NCI-H2227 (cell line): ENCODE data around the gene LEMD3.
A peak's percentile ranks its signal among the peaks of the same experiment; 100 is the strongest.

Experiments used
- DNase-seq: peaks from one replicate; lab custom pipeline; 2025; ENCODE audit not compliant: unreplicated experiment; lab: John Stamatoyannopoulos, UW

Gene LEMD3

DNA sequence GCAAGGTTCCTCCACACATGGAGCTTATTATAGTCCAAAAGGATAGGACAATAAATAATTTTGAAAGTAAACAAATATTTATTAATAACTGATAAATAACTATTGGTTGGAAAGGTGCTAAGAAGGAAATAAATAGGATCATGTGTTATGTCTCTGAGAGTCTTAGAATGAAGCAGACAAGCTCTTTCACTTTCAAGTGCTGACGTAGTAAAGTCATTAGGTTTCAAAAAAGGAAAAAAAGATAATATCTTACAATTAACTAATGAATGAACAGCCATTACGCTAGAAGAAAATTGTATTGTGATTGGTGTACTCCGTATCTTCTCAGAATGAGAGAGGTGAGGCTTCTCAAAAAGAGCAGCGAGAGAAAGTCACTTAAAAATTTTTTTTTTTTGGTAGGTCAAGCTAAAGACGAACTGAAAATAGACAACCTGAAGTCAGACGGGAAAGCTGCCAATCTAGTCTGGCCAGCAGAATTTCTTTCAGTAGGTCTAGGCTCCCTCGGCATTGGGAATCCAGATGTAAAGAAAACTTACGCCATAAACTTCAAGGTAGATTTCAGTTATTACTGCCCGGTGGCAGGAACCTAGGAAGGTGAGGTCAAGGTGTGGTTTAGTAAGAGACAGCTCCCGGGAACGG lies 583 bp upstream of the LEMD3 start:
- DNase-seq = no peak

DNA sequence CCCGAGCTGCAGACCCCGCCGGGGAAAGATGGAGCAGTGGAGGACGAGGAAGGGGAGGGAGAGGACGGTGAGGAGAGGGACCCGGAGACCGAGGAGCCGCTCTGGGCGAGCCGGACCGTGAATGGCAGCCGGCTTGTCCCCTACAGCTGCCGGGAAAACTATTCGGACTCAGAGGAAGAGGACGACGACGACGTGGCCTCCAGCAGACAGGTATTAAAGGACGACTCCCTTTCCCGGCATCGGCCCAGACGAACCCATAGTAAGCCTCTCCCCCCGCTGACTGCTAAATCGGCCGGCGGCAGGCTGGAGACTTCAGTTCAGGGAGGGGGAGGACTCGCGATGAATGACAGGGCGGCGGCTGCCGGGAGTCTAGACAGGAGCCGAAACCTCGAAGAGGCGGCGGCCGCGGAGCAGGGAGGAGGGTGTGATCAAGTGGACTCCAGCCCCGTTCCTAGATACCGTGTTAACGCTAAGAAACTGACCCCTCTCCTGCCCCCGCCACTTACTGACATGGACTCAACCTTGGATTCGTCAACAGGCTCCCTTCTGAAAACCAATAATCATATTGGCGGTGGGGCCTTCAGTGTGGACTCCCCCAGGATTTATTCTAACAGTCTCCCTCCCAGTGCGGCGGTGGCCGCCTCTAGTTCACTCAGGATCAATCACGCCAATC lies 962 bp downstream of the LEMD3 start:
- peak; percentile 60 for DNase-seq

DNA sequence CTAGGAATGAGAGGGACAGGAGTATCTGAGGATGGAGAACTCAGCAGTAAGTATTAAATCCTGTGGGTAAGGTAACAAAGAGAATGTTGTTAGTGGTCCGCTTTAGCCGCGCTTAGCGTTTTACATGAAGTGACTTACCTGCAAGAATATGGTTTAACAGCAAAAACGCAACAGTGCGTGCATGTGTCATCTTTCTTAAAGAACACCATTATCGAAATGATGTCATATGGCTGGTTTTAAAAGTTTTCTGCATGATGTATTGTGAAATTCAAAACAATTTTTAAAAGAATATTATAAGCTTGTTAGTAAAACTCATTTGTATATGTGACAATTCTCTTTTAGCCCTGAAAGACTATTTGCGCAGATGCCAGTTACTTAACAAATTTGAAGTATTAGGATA lies 1.7 kb downstream of the LEMD3 start:
- no peak for DNase-seq

DNA sequence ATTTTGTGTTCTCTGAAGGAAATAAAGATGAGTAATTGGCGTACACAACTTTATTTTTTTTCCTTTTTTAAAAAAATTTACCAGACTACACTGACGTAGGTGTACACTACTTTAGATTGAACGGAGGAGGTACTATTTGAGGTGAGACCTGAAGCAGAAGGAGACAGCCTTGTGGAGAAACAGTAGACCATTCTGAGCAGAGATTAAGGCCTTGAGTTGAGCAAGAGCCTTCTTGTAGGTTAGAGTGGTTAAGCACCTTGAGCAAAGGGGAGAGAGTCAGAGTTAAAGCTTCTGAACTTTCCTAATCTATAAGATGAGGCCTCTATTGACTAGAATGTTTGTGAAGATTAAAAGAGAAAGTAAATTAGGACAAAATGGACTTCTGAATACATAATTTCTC lies 2.5 kb downstream of the LEMD3 start:
- peak; percentile 9 for DNase-seq

DNA sequence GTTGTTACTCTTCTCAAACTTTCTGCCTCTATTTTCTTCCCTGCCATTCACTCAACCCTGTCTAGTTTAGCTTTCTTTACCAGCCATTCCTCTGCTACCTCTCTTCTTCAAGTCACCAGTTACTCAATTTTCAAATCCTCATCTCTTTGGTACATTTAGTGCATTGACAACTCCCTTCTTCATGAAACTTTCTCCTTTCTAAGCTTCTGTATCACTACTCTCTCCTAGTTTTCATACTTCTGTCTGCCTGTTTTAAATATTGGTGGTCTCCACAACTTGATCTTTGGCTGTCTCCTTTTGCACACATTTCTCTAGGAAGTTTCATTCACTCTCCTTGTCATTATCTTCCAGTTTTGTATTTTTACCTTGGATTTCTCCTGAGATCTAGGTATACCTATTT lies 6.0 kb downstream of the LEMD3 start:
- no peak for DNase-seq

DNA sequence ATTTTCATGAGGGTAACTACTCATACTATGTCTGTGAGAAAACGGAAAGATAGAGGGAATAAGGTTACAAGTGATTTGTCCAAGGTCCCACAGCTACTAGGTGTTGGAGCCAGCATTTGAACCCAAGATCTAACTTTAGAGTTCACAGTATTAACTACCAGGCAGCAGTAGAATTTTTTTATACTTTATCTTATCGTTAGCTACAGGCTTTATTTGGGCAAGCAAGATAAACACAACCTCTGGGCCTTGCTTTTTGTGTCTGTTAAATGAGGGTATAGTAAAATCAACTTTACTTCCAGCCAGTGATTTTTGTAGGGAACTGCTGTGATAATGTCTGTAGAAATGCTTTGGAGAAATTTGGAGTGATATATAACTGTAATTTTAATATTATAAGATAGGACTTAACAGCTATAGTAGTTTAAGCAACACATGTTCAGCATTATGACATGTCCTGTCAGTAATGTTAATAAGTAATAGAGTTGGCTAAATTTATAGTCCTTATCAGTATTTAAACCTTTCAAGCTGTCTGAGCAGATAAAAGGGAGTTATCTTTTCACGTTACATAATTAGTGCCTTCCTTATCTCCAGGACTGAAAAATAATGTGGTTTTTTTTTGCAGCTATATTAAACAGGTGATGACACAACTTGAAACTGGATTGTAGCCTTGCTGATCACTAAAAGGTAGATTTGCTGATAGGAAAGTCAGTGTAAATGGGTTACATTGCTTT lies 12.8 kb downstream of the LEMD3 start:
- no peak for DNase-seq

DNA sequence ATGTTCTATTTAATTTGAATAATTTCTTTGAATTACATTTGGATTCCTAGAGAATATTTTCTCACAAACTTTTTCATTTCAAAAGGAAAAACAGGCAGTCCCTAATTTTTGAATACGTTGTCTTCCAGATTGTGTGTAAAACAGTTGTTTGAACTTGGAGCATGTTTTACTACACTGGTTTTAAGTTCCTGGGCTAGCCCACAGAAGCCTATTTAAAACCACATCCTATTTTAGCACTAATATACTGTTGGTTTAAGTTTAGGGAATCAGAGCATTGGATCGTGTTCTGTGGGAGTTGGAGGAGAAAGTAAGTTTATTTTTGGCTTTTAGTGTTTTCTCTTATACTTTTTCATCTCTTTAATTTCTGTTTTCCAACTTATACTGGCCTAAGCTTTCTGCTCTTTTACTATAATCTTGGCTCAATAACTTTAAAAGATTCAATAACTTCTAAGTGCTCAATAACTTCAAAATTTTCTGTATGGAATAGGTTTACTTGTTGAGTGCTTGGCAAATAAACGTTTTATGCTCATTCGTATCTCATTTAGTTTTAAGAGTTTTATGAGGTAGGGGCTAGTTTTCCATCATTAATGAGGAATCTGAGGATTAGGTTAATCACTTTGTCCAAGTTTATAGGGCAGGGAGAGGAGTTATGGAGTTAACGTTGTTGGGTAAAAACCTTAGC lies 14.9 kb downstream of the LEMD3 start:
- DNase-seq = no peak

DNA sequence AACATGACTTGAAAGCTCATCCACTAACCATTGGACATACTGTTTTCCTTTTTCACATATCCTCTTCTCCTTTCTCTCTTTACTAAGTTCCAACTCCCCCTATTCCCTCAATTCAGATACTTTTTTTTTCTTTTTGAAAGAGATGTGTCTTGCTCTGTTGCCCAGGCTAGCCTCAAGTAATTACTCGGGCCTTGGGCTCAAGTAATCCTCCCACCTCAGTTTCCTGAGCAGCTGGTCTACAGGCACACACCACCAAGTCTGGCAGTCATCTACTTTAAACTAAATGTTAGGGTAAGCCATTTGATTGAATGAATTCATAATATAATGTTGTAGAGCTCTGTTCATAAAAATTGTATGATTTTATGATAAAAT lies 15.5 kb downstream of the LEMD3 start:
- no peak for DNase-seq

DNA sequence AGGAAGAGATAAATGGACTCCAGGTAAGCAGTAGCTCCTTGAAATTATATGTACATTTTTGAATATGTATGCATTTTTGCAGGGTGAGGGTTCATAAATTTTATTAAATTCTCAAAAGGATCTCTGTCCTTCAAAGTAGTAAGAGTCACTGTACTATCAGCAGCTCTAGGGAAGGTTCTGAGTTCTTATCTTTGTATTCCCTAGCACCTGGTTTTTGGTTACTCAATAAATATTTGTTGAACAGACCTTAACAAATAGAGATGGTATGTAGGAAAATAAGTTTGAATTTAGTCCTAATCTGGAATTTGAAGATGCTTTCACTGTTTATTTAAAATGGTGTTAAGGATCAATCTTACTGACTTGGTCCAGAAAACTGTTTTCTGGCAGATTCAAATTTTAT lies 18.3 kb downstream of the LEMD3 start:
- no peak for DNase-seq

DNA sequence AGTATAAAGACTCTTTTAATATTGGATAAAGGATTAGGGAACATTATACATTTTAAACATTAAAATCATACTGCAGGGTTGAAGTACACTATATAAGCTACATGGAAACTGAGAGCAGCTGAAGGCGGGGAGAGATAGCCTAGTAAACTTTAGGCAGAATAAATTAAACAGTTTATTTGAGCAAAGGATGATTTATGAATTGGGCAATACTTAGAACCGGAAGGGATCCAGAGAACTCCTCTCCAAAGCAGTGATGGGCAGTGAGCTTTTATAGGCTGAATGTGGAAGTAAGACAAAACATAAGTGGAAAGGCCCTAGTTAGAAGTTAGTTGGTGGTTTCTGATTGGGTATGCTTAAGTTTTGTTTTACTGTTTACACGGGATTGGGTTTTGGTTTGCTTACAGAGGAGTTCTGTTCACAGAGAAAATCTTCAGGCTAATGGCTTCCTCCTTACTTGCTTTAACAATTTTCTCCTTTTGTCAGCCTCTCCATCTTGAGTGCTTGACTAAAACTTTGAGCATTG lies 18.9 kb downstream of the LEMD3 start:
- DNase-seq = no peak

DNA sequence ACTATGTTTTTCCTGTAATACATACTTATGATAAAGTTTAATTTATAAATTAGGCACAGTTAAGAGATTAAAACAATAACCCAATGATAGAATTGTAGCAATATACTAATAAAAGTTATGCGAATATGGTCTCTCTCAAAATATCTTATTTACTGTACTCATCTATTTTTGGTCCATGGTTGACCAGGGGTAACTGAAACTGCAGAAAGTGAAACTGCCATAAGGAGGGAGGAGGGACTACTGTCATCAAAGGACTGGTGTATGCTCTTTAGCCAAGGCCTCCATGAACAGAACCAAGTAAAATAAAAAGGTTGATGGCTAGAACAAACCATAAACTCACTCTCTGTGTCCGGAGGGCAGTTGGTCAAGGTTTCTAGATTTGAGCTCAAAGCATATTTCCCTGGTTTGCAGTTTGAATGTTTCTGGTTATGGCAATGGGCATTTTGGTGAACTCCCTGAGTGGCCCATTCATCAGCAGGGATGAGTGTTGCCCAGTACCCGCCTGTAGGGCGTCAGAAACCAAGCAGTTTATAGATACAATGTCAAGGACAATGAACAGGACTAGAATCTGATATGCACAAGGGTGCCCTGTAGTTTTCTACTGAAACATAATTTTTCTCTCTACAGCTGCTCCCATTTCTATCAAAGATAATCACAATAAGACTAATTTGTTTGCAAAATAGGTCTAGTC lies 19.8 kb downstream of the LEMD3 start:
- no peak for DNase-seq

DNA sequence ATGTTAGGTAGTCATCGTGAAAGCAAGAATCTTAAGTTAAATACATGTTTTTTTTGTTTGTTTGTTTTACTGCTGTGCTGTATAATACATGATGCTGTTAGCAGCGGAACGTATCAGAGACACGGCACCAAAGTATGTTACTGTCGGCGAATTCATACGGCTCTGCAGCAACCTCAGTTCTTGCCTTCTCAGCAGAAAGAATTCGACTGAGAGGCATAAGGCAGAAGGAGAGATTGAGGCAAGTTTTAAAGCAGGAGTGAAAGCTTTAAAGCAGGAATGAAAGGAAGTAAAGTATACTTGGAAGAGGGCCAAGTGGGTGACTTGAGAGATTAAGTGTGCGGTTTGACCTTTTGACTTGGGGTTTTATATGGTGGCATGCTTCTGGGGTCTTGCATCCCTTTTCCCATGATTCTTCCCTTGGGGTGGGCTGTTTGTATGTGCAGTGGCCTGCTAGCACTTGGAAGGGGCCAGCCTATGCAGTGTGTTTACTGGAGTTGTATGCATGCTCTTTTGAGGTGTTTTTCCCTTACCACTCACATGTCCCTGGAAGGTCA lies 23.7 kb downstream of the LEMD3 start:
- DNase-seq = no peak

DNA sequence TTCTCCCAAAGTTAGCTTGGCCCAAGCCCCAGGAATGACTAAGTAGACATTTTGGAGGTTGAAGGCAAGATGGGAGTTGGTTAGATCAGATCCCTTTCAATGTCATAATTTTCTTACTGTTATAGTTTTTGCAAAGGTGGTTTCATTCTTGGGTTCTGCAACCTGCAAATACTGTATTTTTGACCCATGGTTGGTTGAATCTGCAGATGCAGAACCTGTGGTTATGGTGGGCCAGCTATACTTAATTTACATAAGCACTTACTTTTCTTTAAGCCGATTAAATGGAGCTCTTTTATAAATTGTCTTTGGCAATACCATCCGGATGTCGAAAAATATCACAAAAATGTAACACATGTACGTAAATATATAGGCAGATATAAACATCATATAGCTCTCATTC lies 25.6 kb downstream of the LEMD3 start:
- no peak for DNase-seq

DNA sequence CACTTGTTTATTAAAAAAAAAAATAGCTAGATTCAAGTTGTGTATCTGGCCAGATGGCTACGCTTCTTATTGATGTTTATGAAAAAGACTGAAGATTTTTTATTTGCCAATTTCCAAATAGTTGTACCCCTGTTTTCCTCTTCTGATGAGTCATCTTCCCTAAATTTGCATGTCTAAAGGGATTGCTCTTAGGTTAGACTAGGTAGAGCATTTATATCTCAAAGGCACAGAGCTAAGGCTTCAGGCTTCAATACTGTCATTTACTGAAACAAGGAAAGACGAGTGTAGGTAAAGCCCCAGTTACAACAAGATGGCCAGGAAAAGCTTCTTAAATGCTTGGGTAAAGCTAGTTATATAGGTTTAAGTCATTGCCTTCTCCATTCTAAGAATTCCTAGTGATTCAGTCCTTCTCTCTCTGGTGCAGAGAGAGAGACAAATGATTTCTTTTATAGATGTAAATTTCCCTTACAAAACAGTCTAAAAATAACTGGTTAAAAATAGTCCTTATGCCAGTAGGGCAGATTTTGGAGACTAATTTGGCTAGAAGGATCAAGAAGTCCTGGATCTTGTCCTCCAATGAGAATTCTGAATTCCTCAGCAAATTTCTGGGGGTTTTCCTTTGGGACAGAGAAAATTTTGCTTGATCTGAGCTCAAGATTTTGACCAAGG lies 26.1 kb downstream of the LEMD3 start:
- DNase-seq = no peak

DNA sequence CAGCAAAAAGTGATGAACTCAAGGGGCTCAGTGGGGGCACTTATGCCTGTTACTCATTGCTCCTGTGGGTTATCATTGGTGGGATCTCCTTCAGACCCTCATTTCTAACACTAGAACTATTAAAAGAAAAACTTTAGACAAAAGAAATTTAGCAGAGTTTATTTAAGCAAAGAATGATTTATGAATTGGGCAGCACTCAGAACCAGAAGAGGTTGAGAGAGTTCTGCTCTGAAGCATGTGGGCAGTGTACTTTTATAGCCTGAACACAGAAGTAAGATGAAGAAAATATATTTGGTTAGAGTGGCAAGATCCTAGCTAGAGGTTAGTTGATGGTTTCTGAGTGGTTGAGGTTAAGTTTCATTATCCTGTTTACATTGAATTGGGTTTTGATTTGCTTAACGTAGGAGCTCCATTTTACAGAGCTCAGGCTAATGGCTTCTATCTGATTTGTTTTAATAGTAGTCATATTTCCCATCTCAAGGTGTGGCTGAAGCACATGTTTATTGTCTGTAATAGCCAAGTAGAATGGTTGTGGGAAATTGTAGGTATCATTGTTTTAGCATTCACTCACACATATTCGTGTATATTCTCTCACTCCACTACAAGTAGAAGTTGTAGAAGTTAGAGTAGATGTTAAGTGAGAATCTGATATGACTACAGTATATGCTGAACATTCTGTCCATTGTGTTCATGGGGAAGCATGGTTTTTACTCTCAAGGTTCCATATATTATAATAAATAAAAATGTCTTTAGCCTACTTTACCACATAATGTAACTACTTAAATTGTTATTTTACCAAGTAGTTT lies 27.6 kb downstream of the LEMD3 start:
- DNase-seq = no peak

DNA sequence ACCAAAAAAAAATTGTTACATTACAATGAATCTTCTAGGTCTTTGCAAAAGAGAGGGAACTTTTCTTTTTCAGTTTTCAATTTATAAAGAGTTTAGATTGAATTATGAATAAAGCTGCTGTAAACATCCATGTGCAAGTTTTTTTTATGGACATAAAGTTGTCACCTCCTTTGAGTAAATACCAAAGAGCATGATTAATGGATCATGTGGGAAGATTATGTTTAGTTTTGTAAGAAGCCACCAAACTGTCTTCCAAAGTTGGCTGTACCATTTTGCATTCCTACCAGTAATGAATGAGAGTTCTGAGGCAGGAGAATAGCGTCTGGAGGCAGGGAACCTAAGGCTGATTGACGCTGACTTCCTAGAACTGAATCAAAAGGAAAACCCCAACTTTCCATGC lies 30.2 kb downstream of the LEMD3 start:
- DNase-seq = no peak

DNA sequence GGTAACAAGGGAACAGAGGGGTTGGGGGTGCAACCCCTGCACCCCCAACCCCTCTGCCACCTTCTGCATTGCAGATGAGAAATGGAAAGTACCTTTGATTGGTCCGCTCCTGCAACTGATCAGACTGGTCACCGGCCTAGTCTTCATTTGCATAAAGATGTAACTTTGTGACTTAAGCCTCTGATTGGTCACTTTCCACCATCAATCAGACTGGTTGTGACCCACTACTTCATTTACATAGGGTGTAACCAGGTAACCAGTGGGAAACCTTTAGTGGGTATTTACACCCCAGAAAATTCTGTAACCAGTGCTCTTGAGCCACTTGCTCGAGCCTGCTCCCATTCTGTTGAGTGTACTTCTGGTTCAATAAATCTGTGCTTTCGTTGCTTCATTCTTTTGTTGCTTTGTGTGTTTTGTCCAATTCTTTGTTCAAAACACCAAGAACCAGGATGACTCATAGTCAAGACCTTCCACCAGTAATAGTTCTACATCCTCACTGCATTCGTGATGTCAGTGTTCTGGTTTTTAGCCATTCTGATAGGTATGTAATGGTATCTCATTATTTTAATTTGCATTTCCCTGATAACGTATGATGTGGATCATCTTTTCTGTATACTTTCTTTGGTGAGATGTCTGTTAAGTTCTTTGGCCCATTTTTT lies 30.8 kb downstream of the LEMD3 start:
- no peak for DNase-seq

DNA sequence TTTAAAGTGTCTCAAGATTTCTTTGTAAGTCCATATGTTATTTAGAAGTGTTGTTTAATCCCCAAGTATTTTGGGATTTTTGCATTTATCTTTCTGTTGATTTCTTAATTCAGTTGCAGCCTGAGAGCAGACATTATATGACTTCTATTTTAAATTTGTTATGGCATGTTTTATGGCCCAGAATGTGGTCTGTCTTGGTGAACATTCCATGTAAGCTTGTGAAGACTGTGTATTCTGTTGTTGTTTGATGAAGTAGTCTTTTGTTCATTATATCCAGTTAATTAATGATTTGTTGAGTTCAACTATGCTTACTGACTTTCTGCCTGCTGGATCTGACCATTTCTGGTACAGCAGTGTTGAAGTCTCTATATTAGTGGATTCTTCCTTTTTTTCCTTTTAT lies 34.0 kb downstream of the LEMD3 start:
- no peak for DNase-seq
